OCI-LY1 (cell line): ENCODE results near the gene PRPF19.

Experiments
- H2AFZ ChIP-seq: fragments of 200-600 bp; sonication (generic), shearing (Covaris generic); 2 replicates; pipeline ENCODE4 v1.6.0; 2014; ENCODE audit warnings: antibody characterized with exemption, mild to moderate bottlenecking, low read length
- H3F3A ChIP-seq: fragments of 200-600 bp; sonication (generic), shearing (Covaris generic); 2 replicates; pipeline ENCODE4 v1.6.0; 2014; ENCODE audit warnings: mild to moderate bottlenecking, antibody characterized with exemption, low read length, moderate library complexity; ENCODE audit not compliant: insufficient read depth
- H3K27ac ChIP-seq: fragments of 200-600 bp; sonication (generic); 2 replicates; pipeline ENCODE4 v1.5.1; 2014; ENCODE audit warnings: low read length, mixed run types, mild to moderate bottlenecking, low read depth; ENCODE audit not compliant: poor library complexity, severe bottlenecking
- H3K27me3 ChIP-seq: fragments of 200-600 bp; sonication (generic); 2 replicates; pipeline ENCODE4 v1.6.0; 2014; ENCODE audit warnings: antibody characterized with exemption, mild to moderate bottlenecking, low read length, moderate library complexity; ENCODE audit not compliant: insufficient read depth
- H3K36me3 ChIP-seq: fragments of 200-600 bp; sonication (generic); 2 replicates; pipeline ENCODE4 v1.6.1; 2014; ENCODE audit warnings: mild to moderate bottlenecking, antibody characterized with exemption, low read length, moderate library complexity, mixed read lengths; ENCODE audit not compliant: insufficient read depth
- H3K4me1 ChIP-seq: fragments of 200-600 bp; sonication (generic); 2 replicates; pipeline ENCODE4 v1.5.1; 2014; ENCODE audit warnings: mild to moderate bottlenecking, low read length, moderate library complexity; ENCODE audit not compliant: insufficient read depth, severe bottlenecking
- H3K4me2 ChIP-seq: fragments of 200-600 bp; sonication (generic), shearing (Covaris generic); 2 replicates; pipeline ENCODE4 v1.6.1; 2014; ENCODE audit warnings: low read length
- H3K4me3 ChIP-seq: fragments of 200-600 bp; sonication (generic); 2 replicates; pipeline ENCODE4 v1.5.1; 2014; ENCODE audit warnings: low read length, low read depth, mild to moderate bottlenecking, mixed read lengths; ENCODE audit not compliant: poor library complexity, severe bottlenecking
- H3K79me2 ChIP-seq: fragments of 200-600 bp; shearing (Covaris generic); 2 replicates; pipeline ENCODE4 v1.6.1; 2016; ENCODE audit warnings: mixed run types, low read length, mixed read lengths; ENCODE audit not compliant: insufficient read depth
- H3K9ac ChIP-seq: fragments of 200-600 bp; sonication (generic), shearing (Covaris generic); 2 replicates; pipeline ENCODE4 v1.6.1; 2014; ENCODE audit warnings: mild to moderate bottlenecking, low read length, mixed read lengths
- H3K9me2 ChIP-seq: fragments of 200-600 bp; sonication (generic), shearing (Covaris generic); 2 replicates; pipeline ENCODE4 v1.6.1; 2014; ENCODE audit warnings: low read depth, mild to moderate bottlenecking, low read length, mixed read lengths
- H3K9me3 ChIP-seq: fragments of 200-600 bp; shearing (Covaris generic); 2 replicates; pipeline ENCODE4 v1.6.1; 2014; ENCODE audit warnings: low read length, mixed read lengths
- H4K20me1 ChIP-seq: fragments of 200-600 bp; sonication (generic), shearing (Covaris generic); 2 replicates; pipeline ENCODE4 v1.6.0; 2016; ENCODE audit warnings: mild to moderate bottlenecking, low read length; ENCODE audit not compliant: insufficient read depth
- CTCF ChIP-seq: fragments of 200-600 bp; sonication (generic), shearing (Covaris generic); IDR thresholded peaks from 2 replicates; pipeline ENCODE4 v1.5.1; 2017; ENCODE audit warnings: mild to moderate bottlenecking, antibody characterized with exemption, low read length, moderate library complexity, mixed read lengths
- EZH2 ChIP-seq: fragments of 200-600 bp; sonication (generic), shearing (Covaris generic); IDR thresholded peaks from 2 replicates; pipeline ENCODE4 v1.8.0; 2017; ENCODE audit warnings: borderline replicate concordance, mixed run types, mild to moderate bottlenecking, antibody characterized with exemption, low read length, moderate library complexity, mixed read lengths

PRPF19 gene

GRCh38 chr11:60852117-60852981 lies 54.0 kb downstream of the PRPF19 start:
- peaks cover 47% of the 10 kb centered on the region for H3K36me3 ChIP-seq
- H3K4me2 ChIP-seq: no peak overlapping the region
- H3K9me3 ChIP-seq: no peaks in the 10 kb centered on the region
- H3K4me3 ChIP-seq: no peak overlapping the region
- H3K9ac ChIP-seq: no peak overlapping the region
- no peaks in the 10 kb centered on the region for H3F3A ChIP-seq
- no peak overlapping the region for H2AFZ ChIP-seq
- H3K9me2 ChIP-seq: no peaks in the 10 kb centered on the region
- H3K27ac ChIP-seq: no peak overlapping the region
- H4K20me1 ChIP-seq: no peaks in the 10 kb centered on the region
- no peaks in the 10 kb centered on the region for H3K27me3 ChIP-seq
- no peaks in the 10 kb centered on the region for H3K79me2 ChIP-seq
- no peaks in the 10 kb centered on the region for H3K4me1 ChIP-seq
- TF ChIP-seq EZH2 (no peak), CTCF (no peak)

GRCh38 chr11:60851327-60852104 lies 54.9 kb downstream of the PRPF19 start:
- Histone ChIP-seq H3K4me3 (no peak overlapping the region), H3K27ac (no peak overlapping the region), H4K20me1 (no peaks in the 10 kb centered on the region), H3K4me2 (no peak overlapping the region), H2AFZ (no peak overlapping the region), H3K79me2 (no peaks in the 10 kb centered on the region), H3F3A (no peaks in the 10 kb centered on the region), H3K36me3 (peaks cover 50% of the 10 kb centered on the region), H3K9ac (no peak overlapping the region), H3K9me3 (no peaks in the 10 kb centered on the region), H3K4me1 (no peaks in the 10 kb centered on the region), H3K27me3 (no peaks in the 10 kb centered on the region), H3K9me2 (no peaks in the 10 kb centered on the region)
- TF ChIP-seq CTCF: no peak

- H3K36me3 ChIP-seq: peaks cover 54% of the 10 kb centered on the region
- no peak overlapping the region for H3K9ac ChIP-seq
- TF ChIP-seq CTCF: no peak
- no peaks in the 10 kb centered on the region for H3F3A ChIP-seq
- peaks cover 8% of the 10 kb centered on the region for H3K4me1 ChIP-seq
- H3K9me3 ChIP-seq: no peaks in the 10 kb centered on the region
- no peaks in the 10 kb centered on the region for H4K20me1 ChIP-seq
- no peak overlapping the region for H3K4me2 ChIP-seq
- H2AFZ ChIP-seq: no peak overlapping the region
- peaks cover under 1% of the 10 kb centered on the region for H3K79me2 ChIP-seq
- H3K27me3 ChIP-seq: no peaks in the 10 kb centered on the region
- H3K4me3 ChIP-seq: no peak overlapping the region
- no peak overlapping the region for H3K27ac ChIP-seq
- no peaks in the 10 kb centered on the region for H3K9me2 ChIP-seq
Measured at GRCh38 chr11:60849641-60850520, 56.5 kb downstream of the PRPF19 start.
